Measurements from ENCODE around the gene IL5.

- no peak for TF ChIP-seq POLR2A (IDR thresholded peaks at IDR 0.05; ENCODE audit: low read length)
- TF ChIP-seq GATA1 (IDR thresholded peaks at IDR 0.05; ENCODE audit: low read depth, low read length), result no peak
These were observed 14.3 kb upstream of the IL5 start for GRCh38 chr5:132557478-132558172.
